HG03097 (cell line): ENCODE measurements around the gene PDE4D.

Experiments
- ATAC-seq: cut with Tn5 transposase; IDR thresholded peaks from one replicate; pipeline ENCODE4 v1.9.1; 2021; ENCODE audit not compliant: unreplicated experiment, low FRiP score

PDE4D gene

DNA sequence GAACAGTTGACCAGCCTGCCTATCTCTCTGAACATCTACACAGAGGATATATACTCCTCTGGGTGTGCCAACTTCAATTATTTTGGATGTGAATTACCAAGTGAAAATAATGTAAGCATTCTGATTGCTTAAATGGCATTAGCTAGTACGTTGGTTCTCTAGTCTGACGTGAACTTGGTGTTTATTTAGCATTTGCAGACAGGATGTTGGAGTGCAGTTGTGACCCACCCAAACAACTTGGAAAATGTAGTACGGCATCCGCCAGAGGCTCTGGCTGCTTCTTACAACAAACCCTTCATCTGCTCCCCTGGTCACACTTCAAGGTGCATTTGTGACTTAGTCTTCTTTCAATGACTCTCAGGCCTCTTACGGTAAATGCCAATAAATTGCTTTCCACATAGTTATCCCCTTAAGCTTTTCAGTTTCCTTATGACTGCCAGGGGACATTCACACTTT is 616.6 kb downstream of the PDE4D start:
- no peak for ATAC-seq

DNA sequence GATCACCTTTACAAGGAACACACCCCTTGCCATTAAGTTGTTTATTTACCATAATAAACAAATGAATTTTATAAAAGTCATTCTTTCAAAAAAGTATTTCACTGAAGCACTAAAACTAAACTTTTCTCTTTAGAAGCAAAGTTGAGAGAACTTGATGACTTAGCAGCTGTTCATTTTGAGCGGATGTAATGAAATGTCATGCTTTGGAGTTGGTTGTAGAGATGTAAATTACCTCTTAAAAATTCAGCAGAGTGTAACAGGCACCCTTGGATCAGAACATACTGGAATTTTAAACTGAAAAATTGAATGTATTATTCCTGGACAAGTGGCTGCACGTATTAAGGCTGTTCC is 617.2 kb downstream of the PDE4D start:
- no peak for ATAC-seq

DNA sequence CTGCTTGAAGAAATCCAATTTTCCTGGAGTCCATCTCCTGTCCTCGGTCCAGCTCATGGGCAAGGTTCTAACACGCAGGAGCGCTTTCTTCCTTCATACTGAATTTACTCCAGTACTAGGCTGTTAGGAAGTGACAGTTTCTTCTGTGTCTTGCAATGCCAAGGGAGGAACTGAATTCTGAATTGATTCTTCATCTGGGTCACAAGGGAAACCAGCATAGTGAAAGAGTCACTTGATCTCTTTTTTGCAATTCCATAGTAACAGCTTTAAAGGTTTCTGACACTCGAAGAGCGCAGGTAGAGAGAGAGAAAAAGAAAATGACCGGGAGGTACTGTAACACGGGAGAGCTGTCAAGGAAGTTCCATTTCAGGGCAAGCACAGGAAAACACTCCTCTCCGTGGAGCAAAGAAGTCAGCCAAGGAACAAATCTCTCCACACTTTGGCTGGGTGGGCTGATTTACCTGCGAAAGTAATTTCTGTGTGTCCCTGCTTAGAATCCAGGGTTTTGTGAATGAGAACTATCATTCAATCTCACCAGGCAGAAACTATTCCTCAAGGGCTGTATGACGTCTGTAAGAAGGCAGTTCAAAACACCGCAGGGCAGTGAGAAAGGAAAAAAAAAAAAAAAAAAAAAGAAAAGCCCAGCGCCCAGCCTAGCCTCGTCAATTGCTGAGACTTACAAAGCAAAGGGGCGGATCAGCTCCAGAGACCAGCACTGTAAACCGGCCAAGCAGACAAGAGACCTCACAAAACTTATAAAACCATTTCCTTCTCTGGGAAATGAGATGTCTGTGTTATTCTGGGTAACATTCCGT is 617.8 kb downstream of the PDE4D start:
- no peak for ATAC-seq

DNA sequence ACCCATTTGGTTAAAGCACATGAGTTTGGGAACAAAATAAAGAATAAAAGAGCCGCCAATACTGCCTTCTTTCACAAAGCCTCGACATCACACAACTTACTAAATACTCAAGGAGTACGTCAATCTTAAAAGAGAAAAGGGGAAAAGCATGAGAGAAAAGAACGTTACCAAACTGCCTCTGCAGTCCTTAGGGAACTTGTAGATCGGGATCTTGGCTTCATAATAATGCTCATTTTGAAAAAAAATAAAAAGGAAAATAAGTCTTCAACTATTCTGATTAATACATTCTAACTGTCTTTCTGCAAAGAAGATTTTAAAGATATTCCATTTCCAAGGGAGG is 618.4 kb downstream of the PDE4D start:
- ATAC-seq: no peak

DNA sequence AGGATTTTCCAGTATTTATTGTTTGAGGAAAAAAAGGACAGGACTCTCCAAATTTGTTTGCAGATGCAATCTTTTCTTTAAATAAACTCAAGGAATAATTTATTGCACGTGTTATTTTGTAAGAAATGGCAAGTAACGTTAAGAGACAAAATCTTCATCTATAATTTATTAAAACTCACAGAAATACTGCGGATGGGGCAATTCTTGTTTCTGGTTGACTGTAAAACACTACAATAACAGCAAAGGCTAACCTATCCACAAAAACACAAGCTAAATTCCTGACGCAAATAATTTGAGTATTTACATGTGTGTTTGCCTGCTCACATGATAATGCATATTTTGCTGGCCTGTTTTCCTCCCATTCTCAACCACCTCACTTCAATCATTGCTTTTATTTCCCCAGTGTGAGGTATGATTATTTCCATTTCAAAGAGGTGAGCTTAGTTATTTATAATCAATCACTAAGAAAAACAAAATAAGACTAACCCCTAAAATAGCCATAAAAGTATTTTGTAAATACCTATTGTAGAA is 619.4 kb downstream of the PDE4D start:
- ATAC-seq: no peak

DNA sequence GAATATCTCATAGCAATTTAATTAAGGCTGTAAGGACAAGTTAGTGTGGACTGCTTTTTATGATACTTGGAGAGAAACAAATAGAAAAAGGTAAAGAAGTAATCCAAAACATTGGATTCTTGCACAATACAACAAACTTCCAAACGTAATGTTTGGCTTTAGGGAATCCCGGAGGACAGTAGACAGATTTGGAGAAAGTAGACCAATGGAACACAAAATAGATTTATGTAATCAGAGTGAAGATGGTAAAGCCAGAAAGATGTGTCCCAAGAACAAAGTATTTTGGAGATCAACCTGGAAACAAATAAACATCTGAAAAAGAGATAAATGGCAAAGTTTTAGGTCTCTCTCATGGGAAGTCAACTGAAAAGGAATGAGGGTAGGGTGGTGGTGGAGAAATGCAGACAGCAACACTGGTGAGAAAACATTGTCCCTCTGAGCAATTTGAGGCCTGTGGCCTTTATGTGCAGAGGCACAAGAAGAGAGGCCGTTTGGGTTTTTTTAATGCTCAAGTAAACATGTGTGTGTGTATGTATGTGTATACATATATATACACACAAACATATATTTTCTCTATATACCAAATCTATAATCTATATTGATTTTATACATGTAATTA is 620.6 kb downstream of the PDE4D start:
- no peak for ATAC-seq

DNA sequence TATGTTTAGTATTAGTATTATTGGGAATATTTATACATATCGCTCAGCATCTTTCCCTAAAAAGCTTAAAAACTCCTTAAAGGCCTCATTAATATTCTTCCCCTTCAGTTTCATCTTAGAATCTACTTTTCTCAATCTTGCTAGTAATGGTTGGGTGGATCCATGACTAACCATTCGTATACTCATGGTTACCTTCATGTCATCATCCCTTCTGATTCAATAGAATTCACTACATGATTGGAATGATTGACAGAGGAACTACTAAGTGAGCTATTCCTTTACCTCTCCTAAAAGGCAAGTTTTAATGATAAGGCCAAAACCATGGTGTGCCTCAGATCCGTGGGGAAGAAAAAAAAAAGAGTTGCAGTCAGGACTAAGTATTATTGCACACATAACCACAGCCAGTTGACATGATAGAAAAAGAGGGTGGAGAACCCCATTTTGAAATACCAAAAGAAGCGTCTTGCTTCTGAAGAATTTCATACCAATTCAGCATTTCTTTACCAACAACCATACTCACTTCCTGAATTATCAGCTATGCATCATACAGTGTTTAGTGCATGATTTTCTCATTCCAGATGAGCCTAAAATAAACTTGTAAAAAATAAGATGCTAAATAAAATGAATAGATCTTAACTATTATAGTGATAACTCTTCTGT is 624.6 kb downstream of the PDE4D start:
- no peak for ATAC-seq

DNA sequence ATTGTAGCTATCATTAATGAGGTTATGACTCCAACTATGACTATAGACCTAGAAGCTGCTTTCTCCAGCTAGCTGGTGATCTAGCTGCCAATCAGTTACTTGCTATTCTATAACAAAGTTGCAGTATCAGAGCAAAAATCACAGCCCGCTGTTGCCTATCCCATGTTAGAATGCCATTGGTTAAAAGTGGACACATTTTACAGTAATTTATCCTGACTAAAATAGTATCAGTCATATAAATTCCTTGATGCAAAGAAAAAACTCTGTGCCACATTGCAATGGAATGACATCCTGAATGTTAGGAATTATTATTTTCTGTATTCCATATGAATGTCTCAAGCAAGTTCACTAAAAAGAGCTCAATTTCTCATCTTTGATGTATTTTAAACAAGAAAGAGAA is 626.5 kb downstream of the PDE4D start:
- no peak for ATAC-seq

DNA sequence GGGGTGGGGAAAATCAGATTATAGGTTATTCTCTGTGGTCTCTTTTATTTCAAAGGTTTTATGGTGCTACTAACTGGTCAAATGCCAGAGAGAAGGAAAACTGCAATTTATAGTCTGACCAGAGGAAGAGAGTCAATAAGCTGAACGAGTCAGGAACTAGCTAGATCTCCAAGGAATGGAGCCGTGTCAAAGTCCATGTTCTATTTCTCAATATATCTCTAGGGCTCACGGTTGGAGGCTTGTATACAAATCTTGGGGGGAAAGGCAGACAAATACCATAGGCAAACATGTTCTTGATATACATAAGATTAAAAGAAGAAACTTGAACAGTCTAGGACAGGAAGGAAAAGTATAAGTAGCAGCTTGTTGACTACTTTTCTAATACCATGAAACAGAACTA is 627.1 kb downstream of the PDE4D start:
- no peak for ATAC-seq

DNA sequence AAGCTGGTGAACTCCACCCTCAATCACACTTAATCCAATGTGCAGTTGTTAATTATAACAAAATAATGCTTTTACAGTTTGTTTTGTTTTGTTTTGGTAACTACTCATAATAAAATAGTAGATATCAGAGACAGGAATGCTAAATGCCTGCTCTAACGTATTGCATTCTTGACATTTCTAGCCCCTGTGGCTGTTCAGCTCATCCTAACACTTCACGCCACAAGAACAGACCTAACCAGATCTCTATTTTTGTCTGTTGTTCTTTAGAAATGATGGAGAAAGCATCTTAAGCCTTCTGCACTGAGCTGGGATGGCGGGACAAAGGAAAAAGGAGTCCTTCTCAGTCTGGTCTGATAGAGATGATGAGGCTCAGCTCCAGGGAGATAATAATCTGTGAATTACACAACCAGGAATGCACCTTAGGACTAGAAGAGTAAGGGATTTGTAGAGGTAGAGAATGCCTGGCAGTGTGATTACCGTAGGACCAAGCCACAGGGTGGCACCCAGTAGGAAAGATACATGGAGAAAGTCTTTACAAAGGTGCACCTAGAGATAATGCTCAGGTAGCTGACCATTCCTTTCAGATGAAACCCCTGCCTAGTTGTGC is 628.8 kb downstream of the PDE4D start:
- ATAC-seq: no peak

DNA sequence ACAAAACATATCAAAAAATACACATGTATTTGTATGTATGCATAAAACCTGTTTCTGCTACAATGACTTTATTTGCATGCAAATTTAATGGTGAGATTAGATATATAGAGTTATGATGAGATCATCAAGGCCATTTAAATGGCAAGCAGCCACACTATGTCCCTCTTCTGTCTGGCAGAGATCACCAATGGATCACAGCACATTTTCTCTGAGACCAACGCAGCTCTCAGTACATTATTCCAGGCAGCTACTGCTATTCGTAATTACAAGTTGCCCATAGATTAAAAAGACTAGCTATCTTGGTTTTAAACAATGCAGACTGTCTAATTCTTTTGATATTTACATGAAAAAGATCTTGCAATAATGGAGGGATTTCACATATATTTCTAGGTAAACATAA is 629.5 kb downstream of the PDE4D start:
- no peak for ATAC-seq

DNA sequence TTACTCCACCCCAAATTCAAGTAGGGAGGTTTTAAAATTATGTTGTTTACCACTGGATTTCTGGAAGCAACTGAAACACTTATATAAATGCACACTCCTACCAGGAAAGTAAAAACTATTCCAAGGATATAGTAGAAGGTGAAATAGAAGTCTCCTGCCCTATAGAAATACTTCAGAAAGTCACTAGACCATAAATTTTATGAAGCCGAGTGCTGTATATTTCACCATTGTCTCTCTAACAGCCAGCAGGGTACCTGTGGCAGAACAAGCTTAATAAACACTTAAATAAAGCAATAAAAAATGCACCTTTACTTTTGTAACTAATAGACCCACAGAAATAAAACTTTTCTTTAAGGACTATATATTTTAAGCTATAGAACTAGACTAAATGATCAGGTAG is 631.6 kb downstream of the PDE4D start:
- ATAC-seq: no peak

DNA sequence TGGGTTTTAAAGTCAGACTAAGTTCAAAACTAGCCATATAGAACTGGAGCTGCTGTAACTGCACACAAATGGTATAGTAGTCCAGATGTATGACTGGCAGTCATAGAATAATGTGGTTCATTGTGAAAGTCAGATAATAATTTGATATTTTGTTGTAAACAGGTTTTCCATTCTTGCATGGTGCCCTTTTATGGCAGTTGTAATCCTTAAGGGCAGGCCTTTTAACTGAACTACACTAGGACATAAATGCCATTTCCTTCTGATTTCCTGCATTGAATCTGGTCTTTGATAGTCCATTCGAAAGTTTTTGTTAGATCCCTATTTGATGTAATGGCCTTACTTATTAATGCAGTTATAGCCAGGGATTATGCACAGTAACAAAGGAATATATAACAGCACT is 632.6 kb downstream of the PDE4D start:
- no peak for ATAC-seq

DNA sequence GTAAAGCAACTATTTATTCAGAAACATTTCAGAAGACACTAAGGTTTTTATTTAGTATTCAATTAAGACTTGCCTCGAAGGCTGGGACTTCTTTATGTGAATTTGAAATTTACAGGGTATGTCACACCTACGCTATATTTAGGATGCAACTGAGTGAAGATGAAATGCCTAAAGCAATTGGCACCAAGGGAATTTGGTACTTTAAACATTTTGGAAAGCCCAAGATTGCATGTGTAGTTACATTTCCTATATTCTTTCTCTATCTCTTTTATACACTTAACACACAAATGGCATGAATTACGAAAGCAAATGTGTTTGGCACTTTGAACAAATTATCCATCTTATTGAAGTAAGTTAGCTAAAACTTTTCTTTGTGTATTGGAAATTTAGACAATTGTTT is 633.3 kb downstream of the PDE4D start:
- ATAC-seq: no peak

DNA sequence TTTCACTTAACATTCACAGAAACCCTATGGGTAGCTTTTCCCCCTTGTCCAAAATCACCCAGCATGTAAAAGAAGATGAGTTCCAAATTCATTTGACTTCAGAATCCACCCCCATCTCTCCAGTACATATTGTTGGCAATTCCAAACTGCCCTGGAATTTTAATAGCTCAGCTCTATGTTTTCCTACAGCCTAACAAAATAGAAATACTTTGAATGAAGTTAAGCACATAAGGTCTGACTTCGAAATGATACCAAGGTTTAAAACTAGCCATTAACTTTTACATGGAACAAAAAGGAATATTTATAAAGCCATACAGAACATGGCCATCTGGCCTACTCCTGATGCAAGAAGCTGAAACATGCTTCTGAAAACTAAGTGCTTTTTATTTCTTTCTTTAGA is 634.3 kb downstream of the PDE4D start:
- ATAC-seq: no peak

DNA sequence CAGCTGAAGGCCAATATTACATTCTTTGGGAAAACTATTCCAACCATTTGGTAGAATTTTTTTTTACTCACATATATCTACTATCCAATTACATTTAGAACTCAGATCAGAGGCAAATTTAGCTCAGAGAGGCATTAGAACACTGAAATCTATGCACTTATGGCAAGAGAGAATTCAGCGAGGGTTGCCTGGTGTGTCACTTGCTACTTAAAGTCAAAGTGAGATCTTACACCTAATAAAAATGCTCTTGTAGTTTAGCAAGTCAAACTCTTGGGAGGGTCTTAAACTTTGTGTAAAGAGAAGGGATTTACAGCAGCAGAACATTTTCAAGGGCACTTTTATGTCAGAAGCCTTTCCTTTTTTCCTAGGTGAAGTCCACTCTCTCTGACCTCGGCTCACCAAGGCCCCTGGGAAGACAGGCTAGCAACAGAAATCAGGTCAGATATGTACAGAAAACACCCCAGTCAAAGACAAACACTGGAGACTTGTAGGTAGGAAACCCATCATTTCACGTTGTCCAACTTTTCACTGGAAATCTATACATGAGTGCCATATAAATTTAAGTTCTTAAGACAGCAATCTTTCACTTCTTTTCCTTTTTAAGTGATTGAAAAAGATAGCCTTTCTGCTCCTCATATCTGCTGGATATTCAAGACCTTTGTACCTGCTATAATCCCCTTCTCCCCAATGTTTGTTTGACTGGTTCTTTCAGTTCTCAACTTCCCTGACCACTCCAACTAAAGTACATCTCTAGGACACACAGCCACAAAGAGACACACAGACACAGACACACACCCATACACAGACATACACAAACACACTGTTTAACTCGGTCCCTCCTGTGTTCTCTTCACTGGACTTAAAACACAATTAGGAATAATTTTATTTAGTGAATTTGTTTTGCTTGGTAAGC is 635.8 kb downstream of the PDE4D start:
- ATAC-seq: no peak

DNA sequence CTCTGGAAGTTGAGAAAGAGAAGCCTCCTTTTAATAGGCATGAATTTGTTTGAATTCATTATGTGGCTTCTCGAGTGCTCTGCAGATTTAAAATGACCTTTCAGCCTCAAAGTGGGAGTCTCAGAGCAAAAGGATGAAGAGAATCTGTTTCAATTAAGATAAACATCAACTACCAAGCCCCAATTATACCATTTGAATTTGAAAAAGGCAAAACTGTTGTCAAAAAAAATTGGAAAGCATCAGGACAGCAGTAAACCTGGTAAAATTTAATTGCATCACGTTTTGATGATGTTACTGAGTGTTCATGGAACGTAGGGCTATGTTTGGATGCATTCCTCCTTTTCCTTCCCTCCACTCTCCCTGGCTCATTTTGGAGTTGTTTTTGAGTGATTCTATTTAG is 637.2 kb downstream of the PDE4D start:
- no peak for ATAC-seq

DNA sequence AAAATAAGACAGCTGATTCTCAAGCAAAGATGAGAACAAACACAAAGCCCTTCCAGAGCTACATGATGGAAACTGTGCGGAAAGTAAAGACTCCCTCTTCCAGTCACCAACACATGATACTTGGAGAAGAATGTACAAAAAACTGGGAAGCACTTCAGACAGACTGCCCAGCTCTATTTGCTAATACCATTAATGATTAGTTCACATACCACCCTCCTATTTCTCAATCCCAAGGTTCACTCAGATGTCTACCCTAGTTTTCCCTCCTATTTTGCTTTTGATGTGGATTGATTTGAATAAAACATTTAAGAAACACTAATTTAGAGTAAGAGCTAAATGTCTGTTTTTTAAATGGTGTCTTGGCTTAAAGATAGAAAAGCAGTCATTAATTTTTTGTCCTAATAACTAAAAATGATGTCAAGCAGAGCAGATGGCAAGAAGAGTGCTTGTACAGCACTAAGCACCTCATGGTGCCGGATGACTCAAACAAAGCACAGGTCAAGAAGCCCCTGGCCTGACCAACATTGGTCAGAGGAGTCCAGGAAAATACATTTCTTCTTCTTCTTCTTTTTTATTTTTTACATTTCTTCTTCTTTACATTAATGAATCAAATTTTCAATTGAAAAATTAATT is 639.4 kb downstream of the PDE4D start:
- ATAC-seq: no peak

DNA sequence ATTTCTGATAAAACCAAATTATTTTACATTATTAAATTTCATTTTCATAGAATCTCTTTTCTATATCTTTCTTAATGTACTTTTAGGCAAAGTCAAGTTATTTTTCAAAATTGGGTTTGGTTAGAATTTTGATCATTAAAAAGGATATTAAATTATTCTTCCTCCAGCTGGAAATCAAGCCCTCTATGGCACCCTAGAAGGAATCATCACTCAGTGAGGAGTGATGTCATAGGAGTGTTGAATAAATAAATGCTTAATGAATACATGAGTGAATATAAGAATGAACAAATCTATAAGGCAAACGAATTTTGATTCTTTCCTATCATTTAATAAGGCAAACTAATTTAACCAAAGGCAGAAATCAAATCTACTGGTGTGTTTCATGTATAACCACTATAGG is 639.9 kb downstream of the PDE4D start:
- no peak for ATAC-seq

DNA sequence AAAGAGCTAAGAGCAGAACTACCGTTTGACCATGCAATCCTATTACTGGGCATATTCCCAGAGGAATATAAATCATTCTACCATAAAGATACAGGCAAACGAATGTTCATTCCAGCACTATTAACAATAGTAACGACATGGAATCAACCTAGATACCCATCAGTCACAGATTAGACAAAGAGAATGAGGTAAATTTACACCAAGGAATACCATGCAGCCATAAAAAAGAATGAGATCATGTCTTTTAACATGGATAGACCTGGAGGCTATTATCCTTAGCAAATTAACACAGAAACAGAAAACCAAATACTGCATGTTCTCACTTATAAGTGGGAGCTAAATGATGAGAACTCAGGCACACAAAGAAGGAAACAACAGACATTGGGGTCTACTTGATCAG is 641.9 kb downstream of the PDE4D start:
- no peak for ATAC-seq
